Right renal cortex interstitium (tissue), 3 donors: Measurements from ENCODE around the gene PUM1. TPM values are rescaled to one million over a fixed set of nuclear protein-coding genes. Genes with fewer than 3 reads are reported as not detected.

Experiments
- DNase-seq, 3 donors: peaks; one replicate each; pipeline ENCODE4 v3.0.0-alpha.2; 2013; ENCODE audit warnings: low read depth in 3 of 3, low spot score in 2 of 3
- polyA plus RNA-seq, 3 donors: library from polyadenylated mRNA; unstranded; fragments of 120-200 nt; gene quantifications; one replicate each; pipeline ENCODE4 v1.2.1, GENCODE V29; 2013; ENCODE audit not compliant: insufficient read length in 3 of 3

The PUM1 gene
- polyA plus RNA-seq, 3 donors: 132 to 140 (median 137) TPM

GRCh38 chr1:30882678-30883388 lies 182.7 kb downstream of the PUM1 start:
- no peak for DNase-seq

Other genes with a start within 250 kb of the PUM1 start
- gene SDC3, start 157.0 kb downstream of the PUM1 start, polyA plus RNA-seq: 10 to 100 TPM; 22.6 to 25.3 (median 25.2) TPM
- 1 to 10 TPM; 3.4 to 3.9 (median 3.5) TPM for gene NKAIN1, start 174.2 kb upstream of the PUM1 start, polyA plus RNA-seq
- gene SNRNP40, start 231.1 kb upstream of the PUM1 start, polyA plus RNA-seq: 10 to 100 TPM; 66.8 to 76.8 (median 73.1) TPM
- gene ZCCHC17, start 231.3 kb upstream of the PUM1 start, polyA plus RNA-seq: 10 to 100 TPM; 51.3 to 56.1 (median 53.9) TPM